Adrenal gland (tissue), 12 donors: ENCODE measurements around the gene TRIOBP. TPM values are rescaled to one million over a fixed set of nuclear protein-coding genes. Genes with fewer than 3 reads are reported as not detected.
"Not testable (repeated sequence)": the region's sequence is repeated elsewhere in the genome, so short reads cannot be mapped to it uniquely, and the experiment has no call there.

Source experiments
- DNase-seq, 7 donors: peaks; one replicate each; pipeline ENCODE4 v3.0.0-alpha.2; 2019 to 2020
- H3K27ac ChIP-seq, 5 donors: fragments of 200-600 bp; sonication (generic) in 4 of 5; 1 replicate in 3 of 5; 2 replicates in 2 of 5; pipeline versions ENCODE4 v1.5.1 to v1.8.0; 2016 to 2020; ENCODE audit warnings: mild to moderate bottlenecking in 1 of 5
- H3K27me3 ChIP-seq: fragments of 200-600 bp; 2 replicates; pipeline ENCODE4 v1.8.0; 2021
- H3K36me3 ChIP-seq, 2 donors: fragments of 200-600 bp; replicated peaks in 1 of 2; 1 replicate in 1 of 2; 2 replicates in 1 of 2; pipeline versions ENCODE4 v1.5.1 to v1.8.0; 2018 to 2022
- H3K4me1 ChIP-seq, 2 donors: fragments of 200-600 bp; replicated peaks in 1 of 2; 1 replicate in 1 of 2; 2 replicates in 1 of 2; pipeline versions ENCODE4 v1.5.1 to v1.8.0; 2018 to 2021
- H3K4me3 ChIP-seq, 4 donors: fragments of 200-600 bp; sonication (generic) in 3 of 4; one replicate each; pipeline ENCODE4 v1.5.1; 2016 to 2018
- H3K9me3 ChIP-seq, 3 donors: fragments of 200-600 bp; sonication (generic) in 1 of 3; replicated peaks in 1 of 3; 1 replicate in 2 of 3; 2 replicates in 1 of 3; pipeline versions ENCODE4 v1.5.1 to v1.8.0; 2016 to 2021
- CTCF ChIP-seq, 6 experiments: fragments of 450-650 bp in 4 of 6; fragments of 200-600 bp in 2 of 6; sonication (generic) in 1 of 6; IDR thresholded peaks; 1 replicate in 5 of 6; 2 replicates in 1 of 6; pipeline versions ENCODE4 v1.5.1 to v1.8.0; 2016 to 2021; ENCODE audit warnings: antibody characterized with exemption in 6 of 6, mild to moderate bottlenecking in 2 of 6, moderate library complexity in 1 of 6
- POLR2A ChIP-seq, 2 donors: fragments of 450-650 bp; IDR thresholded peaks; one replicate each; pipeline ENCODE4 v1.6.1; 2017; ENCODE audit warnings: antibody characterized with exemption in 2 of 2, mild to moderate bottlenecking in 2 of 2, moderate library complexity in 1 of 2
- WGBS, 4 donors: extraction: QIAGEN DNeasy Blood & Tissue Kit in 2 of 4; methylation state at CpG; one replicate each; pipeline versions ENCODE4 v1.1.5 to v1.1.7; 2013 to 2017; 5-methylcytosine and 5-hydroxymethylcytosine counted together
- intact Hi-C, 2 donors: fragments of 100-400 bp; cut with DNase I; formaldehyde crosslinking; loops; one replicate each; pipeline versions ENCODE4 v1.14.1 to v1.15.0; 2022 to 2023
- polyA plus RNA-seq, 3 donors: library from polyadenylated mRNA; stranded (reverse); fragments of 200-250 nt in 2 of 3; fragments of 350-450 nt in 1 of 3; fragmentation: Illumina TruSeq in 1 of 3; extraction: RNeasy Lipid Tissue Mini Kit (QIAGEN cat#74804) in 1 of 3; gene quantifications; one replicate each; pipeline ENCODE4 v1.2.3, GENCODE V29; 2013 to 2014
- total RNA-seq, 9 donors: library from RNA; depleted of rRNA in 4 of 9; stranded (reverse); fragments of >200 nt in 4 of 9; fragments of 120-200 nt in 1 of 9; fragmentation: NEBNext Ultra II Directional in 1 of 9; extraction: Animal tissue kit (Norgen Biotek cat#: 25700) in 1 of 9; gene quantifications; one replicate each; pipeline versions ENCODE4 v1.1.0 to v1.2.4, GENCODE V29; 2013 to 2023
- donor health status: healthy with polysubstance abuse.
- donor health status: Bipolar disorder and iron deficiency.
- donor health status: DM: yes; HTN: yes; CAD: no.
- donor health status: DM: no; HTN: no; CAD: no.
- donor health status: DM: no; HTN: no; CAD: no.
- donor health status: DM: yes; HTN: yes; CAD: no.

TRIOBP gene
- total and polyA plus RNA-seq, 12 donors, result 24.6 to 146 (median 90.3) TPM

- no peaks in the 10 kb centered on the region for H3K27me3 ChIP-seq
- H3K36me3 ChIP-seq, result peaks cover 0 to 65% of the 10 kb centered on the region in 2 donors
- peak; percentile 54 to 89 (median 82) for DNase-seq
- intact Hi-C loops, result no loop called here
- H3K4me3 ChIP-seq, result no peak overlapping the region
- H3K4me1 ChIP-seq, result peaks cover 8 to 22% of the 10 kb centered on the region in 2 donors
- 47 to 50% (median 50%) methylated on average over 2 to 18 of the region's 18 CpGs for WGBS, 4 donors
- TF ChIP-seq POLR2A (IDR thresholded peaks at IDR 0.05) (no peak), CTCF (IDR thresholded peaks at IDR 0.05) (no peak)
- no peaks in the 10 kb centered on the region for H3K9me3 ChIP-seq
- peak overlapping the region in 2 of 5 donors; percentile 52 to 64 for H3K27ac ChIP-seq
Measured at GRCh38 chr22:37690901-37691504, 5.8 kb upstream of the TRIOBP start.

- intact Hi-C loops, result no loop called here
- no peaks in the 10 kb centered on the region for H3K9me3 ChIP-seq
- WGBS, 4 donors, result 90 to 100% (median 94%) methylated on average over 2 to 15 of the region's 15 CpGs
- peaks cover 0 to 24% of the 10 kb centered on the region in 2 donors for H3K4me1 ChIP-seq
- no peak overlapping the region for H3K27ac ChIP-seq
- peaks cover 0 to 65% of the 10 kb centered on the region in 2 donors for H3K36me3 ChIP-seq
- DNase-seq, result no peak
- H3K27me3 ChIP-seq, result no peaks in the 10 kb centered on the region
- H3K4me3 ChIP-seq, result no peak overlapping the region
- TF ChIP-seq CTCF (IDR thresholded peaks at IDR 0.05) (no peak), POLR2A (IDR thresholded peaks at IDR 0.05) (no peak)
Measured at GRCh38 chr22:37692627-37693285, 4.1 kb upstream of the TRIOBP start.

- H3K27ac ChIP-seq, H3K4me3 ChIP-seq, H3K27me3 ChIP-seq, intact Hi-C loops, H3K9me3 ChIP-seq, DNase-seq: not testable (repeated sequence)
- peaks cover 0 to 52% of the 10 kb centered on the region in 2 donors for H3K36me3 ChIP-seq
- 82 to 92% (median 85%) methylated on average over 7 of the region's 7 CpGs for WGBS, 4 donors
- peaks cover 0 to 20% of the 10 kb centered on the region in 2 donors for H3K4me1 ChIP-seq
Measured at GRCh38 chr22:37694131-37694530, 2.7 kb upstream of the TRIOBP start.

GRCh38 chr22:37696260-37696656, 590 bp upstream of the TRIOBP start:
- not testable (repeated sequence) for H3K9me3 ChIP-seq, H3K4me3 ChIP-seq, DNase-seq, H3K27me3 ChIP-seq
- Histone ChIP-seq H3K4me1 (peaks cover 0 to 17% of the 10 kb centered on the region in 2 donors), H3K36me3 (peaks cover 0 to 35% of the 10 kb centered on the region in 2 donors), H3K27ac (peak overlapping the region in 3 of 5 donors; percentile 12 to 70 (median 47))
- intact Hi-C loops, result loop anchor here in 1 of 2 donors (5.0 kb wide), 1 partner anchor 41 kb away; no protein-coding TSS in a partner anchor
- 21 to 31% (median 23%) methylated on average over 13 of the region's 13 CpGs for WGBS, 4 donors

GRCh38 chr22:37697538-37697835, 639 bp downstream of the TRIOBP start:
- DNase-seq, result no peak
- TF ChIP-seq POLR2A (IDR thresholded peaks at IDR 0.05) (no peak), CTCF (IDR thresholded peaks at IDR 0.05) (no peak)
- WGBS, 4 donors, result 51 to 54% methylated on average over 3 of the region's 3 CpGs; no CpG with 5 or more reads in 2 of the 4 donors
- Histone ChIP-seq H3K36me3 (peaks cover 0 to 22% of the 10 kb centered on the region in 2 donors), H3K27ac (peak overlapping the region in 2 of 5 donors; percentile 4 to 32), H3K27me3 (no peaks in the 10 kb centered on the region), H3K4me3 (no peak overlapping the region), H3K4me1 (peaks cover 0 to 17% of the 10 kb centered on the region in 2 donors), H3K9me3 (no peaks in the 10 kb centered on the region)
- intact Hi-C loops, result loop anchor here in 1 of 2 donors (5.0 kb wide), 1 partner anchor 40 kb away; no protein-coding TSS in a partner anchor
